Fibroblast of lung (primary cell): Measurements from ENCODE around the gene PAFAH1B1. TPM values are rescaled to one million over a fixed set of nuclear protein-coding genes. Genes with fewer than 3 reads are reported as not detected.

ENCODE experiments used
- DNase-seq, 2 donors: peaks; one replicate each; pipeline versions ENCODE4 v3.0.0 to v3.0.0-alpha.2; 2010; ENCODE audit warnings: low read depth in 2 of 2
- H2AFZ ChIP-seq: 2 replicates; pipeline ENCODE4 v1.5.1; 2012; ENCODE audit warnings: low read length, control low read depth, inconsistent platforms
- H3K27ac ChIP-seq: 2 replicates; pipeline ENCODE4 v1.5.1; 2011; ENCODE audit warnings: low read length, control low read depth; ENCODE audit not compliant: insufficient read depth
- H3K27me3 ChIP-seq: 2 replicates; pipeline ENCODE4 v1.5.1; 2011; ENCODE audit warnings: mild to moderate bottlenecking, low read length; ENCODE audit not compliant: control insufficient read depth, insufficient read depth
- H3K36me3 ChIP-seq: 2 replicates; pipeline ENCODE4 v1.5.1; 2011; ENCODE audit warnings: low read length; ENCODE audit not compliant: control insufficient read depth, insufficient read depth
- H3K4me1 ChIP-seq: 2 replicates; pipeline ENCODE4 v1.5.1; 2011; ENCODE audit warnings: low read length; ENCODE audit not compliant: control insufficient read depth, insufficient read depth; ENCODE audit errors: extremely low read depth
- H3K4me2 ChIP-seq: 2 replicates; pipeline ENCODE4 v1.5.1; 2011; ENCODE audit warnings: low read length, control low read depth; ENCODE audit not compliant: insufficient read depth; ENCODE audit errors: extremely low read depth
- H3K4me3 ChIP-seq, 4 experiments: fragments of 200-600 bp in 1 of 4; sonication (generic) in 1 of 4; replicated peaks in 1 of 4; 2 replicates each; pipeline ENCODE4 v1.5.1; 2011 to 2016; ENCODE audit warnings: low read length in 4 of 4, low read depth in 3 of 4, mild to moderate bottlenecking in 3 of 4, control low read depth in 2 of 4, inconsistent platforms in 1 of 4, mixed read lengths in 1 of 4; ENCODE audit not compliant: insufficient read depth in 1 of 4; ENCODE audit errors: control extremely low read depth in 1 of 4
- H3K79me2 ChIP-seq: 2 replicates; pipeline ENCODE4 v1.5.1; 2012; ENCODE audit warnings: mild to moderate bottlenecking, low read length, inconsistent platforms; ENCODE audit not compliant: control insufficient read depth, insufficient read depth
- H3K9ac ChIP-seq: 2 replicates; pipeline ENCODE4 v1.5.1; 2011; ENCODE audit warnings: mild to moderate bottlenecking, low read length, control low read depth; ENCODE audit not compliant: insufficient read depth
- H3K9me3 ChIP-seq: 2 replicates; pipeline ENCODE4 v1.5.1; 2012; ENCODE audit warnings: low read depth, low read length; ENCODE audit not compliant: control insufficient read depth, insufficient read depth
- H4K20me1 ChIP-seq: 2 replicates; pipeline ENCODE4 v1.5.1; 2011; ENCODE audit warnings: low read length; ENCODE audit not compliant: control insufficient read depth, insufficient read depth; ENCODE audit errors: extremely low read depth
- EZH2 ChIP-seq: IDR thresholded peaks from 2 replicates; pipeline ENCODE4 v1.5.1; 2012; ENCODE audit warnings: low read length, control low read depth, mild to moderate bottlenecking; ENCODE audit errors: missing control alignments
- polyA plus RNA-seq, 2 donors: library from polyadenylated mRNA; depleted of rRNA in 1 of 2; stranded (reverse) in 1 of 2; unstranded in 1 of 2; fragments of >200 nt; gene quantifications; 2 replicates each; pipeline ENCODE4 v1.2.1, GENCODE V29; 2011 to 2012; ENCODE audit warnings: missing spikeins in 1 of 2
- total RNA-seq: library from RNA; depleted of rRNA; stranded (reverse); fragments of >200 nt; gene quantifications from 2 replicates; pipeline ENCODE4 v1.2.1, GENCODE V29; 2014
- TF ChIP-seq, protein P1 (sequence below), 2 donors: IDR thresholded peaks in 1 of 2; conservative IDR thresholded peaks in 1 of 2; 1 replicate in 1 of 2; 2 replicates in 1 of 2; pipeline ENCODE4 v1.5.1; 2011 to 2012; ENCODE audit warnings: low read length in 2 of 2, control low read depth in 1 of 2, inconsistent platforms in 1 of 2, low read depth in 1 of 2, mild to moderate bottlenecking in 1 of 2

PAFAH1B1 gene
- total and polyA plus RNA-seq, 2 donors (not counting 1 experiment from before 2014, with no cell fraction given), result 107 to 108 TPM

- no peak overlapping the region for H3K4me3 ChIP-seq
- H3K36me3 ChIP-seq, result peaks cover 2% of the 10 kb centered on the region
- no peaks in the 10 kb centered on the region for H3K9me3 ChIP-seq
- no peak overlapping the region for H3K4me2 ChIP-seq
- DNase-seq, result no peak
- peaks cover 80% of the 10 kb centered on the region for H3K79me2 ChIP-seq
- no peaks in the 10 kb centered on the region for H3K27me3 ChIP-seq
- H3K27ac ChIP-seq, result no peak overlapping the region
- no peak overlapping the region for H2AFZ ChIP-seq
- no peak overlapping the region for H3K9ac ChIP-seq
- H4K20me1 ChIP-seq, result no peaks in the 10 kb centered on the region
- no peaks in the 10 kb centered on the region for H3K4me1 ChIP-seq
- TF ChIP-seq EZH2, result no peak
- TF ChIP-seq, protein P1, sequence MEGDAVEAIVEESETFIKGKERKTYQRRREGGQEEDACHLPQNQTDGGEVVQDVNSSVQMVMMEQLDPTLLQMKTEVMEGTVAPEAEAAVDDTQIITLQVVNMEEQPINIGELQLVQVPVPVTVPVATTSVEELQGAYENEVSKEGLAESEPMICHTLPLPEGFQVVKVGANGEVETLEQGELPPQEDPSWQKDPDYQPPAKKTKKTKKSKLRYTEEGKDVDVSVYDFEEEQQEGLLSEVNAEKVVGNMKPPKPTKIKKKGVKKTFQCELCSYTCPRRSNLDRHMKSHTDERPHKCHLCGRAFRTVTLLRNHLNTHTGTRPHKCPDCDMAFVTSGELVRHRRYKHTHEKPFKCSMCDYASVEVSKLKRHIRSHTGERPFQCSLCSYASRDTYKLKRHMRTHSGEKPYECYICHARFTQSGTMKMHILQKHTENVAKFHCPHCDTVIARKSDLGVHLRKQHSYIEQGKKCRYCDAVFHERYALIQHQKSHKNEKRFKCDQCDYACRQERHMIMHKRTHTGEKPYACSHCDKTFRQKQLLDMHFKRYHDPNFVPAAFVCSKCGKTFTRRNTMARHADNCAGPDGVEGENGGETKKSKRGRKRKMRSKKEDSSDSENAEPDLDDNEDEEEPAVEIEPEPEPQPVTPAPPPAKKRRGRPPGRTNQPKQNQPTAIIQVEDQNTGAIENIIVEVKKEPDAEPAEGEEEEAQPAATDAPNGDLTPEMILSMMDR (conservative IDR thresholded peaks at IDR 0.05 in 1 of 2, IDR thresholded peaks at IDR 0.05 in 1 of 2; ENCODE audit: low read depth in 1 of 2, low read length in 2 of 2), result no peak
These were observed 42.9 kb downstream of the PAFAH1B1 start for GRCh38 chr17:2636169-2636930.

GRCh38 chr17:2637422-2637821 lies 44.0 kb downstream of the PAFAH1B1 start:
- Histone ChIP-seq H3K9me3 (no peaks in the 10 kb centered on the region), H3K27ac (no peak overlapping the region), H3K36me3 (peaks cover 2% of the 10 kb centered on the region), H3K4me2 (no peak overlapping the region), H4K20me1 (no peaks in the 10 kb centered on the region), H3K9ac (no peak overlapping the region), H3K79me2 (peaks cover 77% of the 10 kb centered on the region), H2AFZ (no peak overlapping the region), H3K4me1 (no peaks in the 10 kb centered on the region), H3K4me3 (no peak overlapping the region), H3K27me3 (no peaks in the 10 kb centered on the region)
- TF ChIP-seq, protein P1 (conservative IDR thresholded peaks at IDR 0.05 in 1 of 2, IDR thresholded peaks at IDR 0.05 in 1 of 2; ENCODE audit: low read depth in 1 of 2, low read length in 2 of 2), result no peak
- no peak for TF ChIP-seq EZH2
- DNase-seq, result no peak

GRCh38 chr17:2644971-2645370 lies 51.5 kb downstream of the PAFAH1B1 start:
- Histone ChIP-seq H3K4me1 (no peaks in the 10 kb centered on the region), H3K27me3 (no peaks in the 10 kb centered on the region), H3K27ac (no peak overlapping the region), H3K9ac (no peak overlapping the region), H4K20me1 (no peaks in the 10 kb centered on the region), H3K36me3 (no peaks in the 10 kb centered on the region), H3K4me2 (no peak overlapping the region), H3K79me2 (peaks cover 52% of the 10 kb centered on the region), H3K9me3 (no peaks in the 10 kb centered on the region), H2AFZ (no peak overlapping the region), H3K4me3 (no peak overlapping the region)
- no peak for DNase-seq
- TF ChIP-seq EZH2, result no peak
- TF ChIP-seq, protein P1 (conservative IDR thresholded peaks at IDR 0.05 in 1 of 2, IDR thresholded peaks at IDR 0.05 in 1 of 2; ENCODE audit: low read depth in 1 of 2, low read length in 2 of 2), result no peak
